ENCODE results near the gene RIMBP2. TPM values are rescaled to one million over a fixed set of nuclear protein-coding genes. Genes with fewer than 3 reads are reported as not detected.

Gene RIMBP2
- total and polyA plus RNA-seq, 9 of the 15 experiments (the other 6 are each of a cell fraction or from before 2014, with no cell fraction given), result not detected

- H3K4me2 ChIP-seq (ENCODE audit: insufficient read depth, low read length), result no peak overlapping the region
- ChIA-PET CTCF (ENCODE audit: low intra/inter-chr PET ratio) (no interaction called here), POLR2A (interaction anchor here (0.6 kb wide), 1 partner anchor 74 kb away, joined by 3 read pairs; no protein-coding TSS in a partner anchor)
- H3K9ac ChIP-seq (ENCODE audit: insufficient read depth in 1 of 2, low read depth in 2 of 2, low read length in 2 of 2), result no peak overlapping the region
- in situ Hi-C loops (cut with MboI), result no loop called here
- no peaks in the 10 kb centered on the region for H3K9me3 ChIP-seq (replicated peaks; ENCODE audit: control insufficient read depth, insufficient read depth, low read depth, low read length)
- 0% methylated on average over 2 of the region's 2 CpGs for WGBS (ENCODE audit: insufficient coverage, low coverage, missing lambda C conversion rate)
- no peak overlapping the region for H3K27ac ChIP-seq (ENCODE audit: extremely low read depth, low read depth, low read length)
- no peak for TF ChIP-seq ZNF354B (CRISPR knock-in tag; IDR thresholded peaks at IDR 0.05)
- FAIRE-seq, result no peak
- no peak overlapping the region for H3K4me3 ChIP-seq
- H3K4me1 ChIP-seq (replicated peaks in 1 of 2; ENCODE audit: control insufficient read depth in 2 of 2, insufficient read depth in 2 of 2, low read length in 2 of 2), result no peaks in the 10 kb centered on the region
- no peaks in the 10 kb centered on the region for H3K79me2 ChIP-seq (ENCODE audit: control insufficient read depth, insufficient read depth, low read length)
- intact Hi-C loops (cut with micrococcal nuclease), result no loop called here
- H3K9me1 ChIP-seq (ENCODE audit: control insufficient read depth, insufficient read depth, low read length), result no peaks in the 10 kb centered on the region
- no peaks in the 10 kb centered on the region for H3K36me3 ChIP-seq (ENCODE audit: control insufficient read depth, insufficient read depth, low read length)
- ATAC-seq, result no peak
- H3K27me3 ChIP-seq (ENCODE audit: control insufficient read depth in 2 of 2, insufficient read depth in 2 of 2, low read length in 2 of 2), result peaks cover 0 to 12% of the 10 kb centered on the region in 2 experiments; a peak in 2 of 5 replicates
- no TSS peak for BruUV-seq (replicated peaks)
- DNase-seq (ENCODE audit: extremely low read depth in 1 of 4, low spot score in 3 of 4), result no peak
- H2AFZ ChIP-seq (ENCODE audit: low read depth, low read length), result no peak overlapping the region
- H4K20me1 ChIP-seq (replicated peaks; ENCODE audit: control insufficient read depth, insufficient read depth, low read length), result no peaks in the 10 kb centered on the region
These were observed 152.8 kb downstream of the RIMBP2 start for GRCh38 chr12:130563323-130563722.

- Histone ChIP-seq H3K27ac (ENCODE audit: extremely low read depth, low read depth, low read length) (no peak overlapping the region), H3K79me2 (ENCODE audit: control insufficient read depth, insufficient read depth, low read length) (no peaks in the 10 kb centered on the region), H3K9me1 (ENCODE audit: control insufficient read depth, insufficient read depth, low read length) (no peaks in the 10 kb centered on the region), H3K9me3 (replicated peaks; ENCODE audit: control insufficient read depth, insufficient read depth, low read depth, low read length) (no peaks in the 10 kb centered on the region), H3K4me2 (ENCODE audit: insufficient read depth, low read length) (no peak overlapping the region), H4K20me1 (replicated peaks; ENCODE audit: control insufficient read depth, insufficient read depth, low read length) (no peaks in the 10 kb centered on the region), H3K27me3 (ENCODE audit: control insufficient read depth in 2 of 2, insufficient read depth in 2 of 2, low read length in 2 of 2) (peaks cover 3 to 18% of the 10 kb centered on the region in 2 experiments; a peak in 3 of 5 replicates), H3K9ac (ENCODE audit: insufficient read depth in 1 of 2, low read depth in 2 of 2, low read length in 2 of 2) (no peak overlapping the region), H3K4me1 (replicated peaks in 1 of 2; ENCODE audit: control insufficient read depth in 2 of 2, insufficient read depth in 2 of 2, low read length in 2 of 2) (no peaks in the 10 kb centered on the region), H2AFZ (ENCODE audit: low read depth, low read length) (no peak overlapping the region), H3K36me3 (ENCODE audit: control insufficient read depth, insufficient read depth, low read length) (no peaks in the 10 kb centered on the region), H3K4me3 (no peak overlapping the region)
- 0% methylated on average over 5 of the region's 5 CpGs for WGBS (ENCODE audit: insufficient coverage, low coverage, missing lambda C conversion rate)
- ChIA-PET POLR2A (no interaction called here), CTCF (ENCODE audit: low intra/inter-chr PET ratio) (no interaction called here)
- in situ Hi-C loops (cut with MboI), result no loop called here
- BruUV-seq (replicated peaks), result no TSS peak
- intact Hi-C loops (cut with micrococcal nuclease), result no loop called here
- ATAC-seq, result no peak
- DNase-seq (ENCODE audit: extremely low read depth in 1 of 4, low spot score in 3 of 4), result no peak
- FAIRE-seq, result no peak
- TF ChIP-seq U2AF1 (optimal IDR thresholded peaks at IDR 0.05; ENCODE audit: low read depth, low read length), result no peak
- TF ChIP-seq RBM25 (IDR thresholded peaks at IDR 0.05; ENCODE audit: low read depth, low read length, severe bottlenecking), result no peak
- TF ChIP-seq, protein P1, sequence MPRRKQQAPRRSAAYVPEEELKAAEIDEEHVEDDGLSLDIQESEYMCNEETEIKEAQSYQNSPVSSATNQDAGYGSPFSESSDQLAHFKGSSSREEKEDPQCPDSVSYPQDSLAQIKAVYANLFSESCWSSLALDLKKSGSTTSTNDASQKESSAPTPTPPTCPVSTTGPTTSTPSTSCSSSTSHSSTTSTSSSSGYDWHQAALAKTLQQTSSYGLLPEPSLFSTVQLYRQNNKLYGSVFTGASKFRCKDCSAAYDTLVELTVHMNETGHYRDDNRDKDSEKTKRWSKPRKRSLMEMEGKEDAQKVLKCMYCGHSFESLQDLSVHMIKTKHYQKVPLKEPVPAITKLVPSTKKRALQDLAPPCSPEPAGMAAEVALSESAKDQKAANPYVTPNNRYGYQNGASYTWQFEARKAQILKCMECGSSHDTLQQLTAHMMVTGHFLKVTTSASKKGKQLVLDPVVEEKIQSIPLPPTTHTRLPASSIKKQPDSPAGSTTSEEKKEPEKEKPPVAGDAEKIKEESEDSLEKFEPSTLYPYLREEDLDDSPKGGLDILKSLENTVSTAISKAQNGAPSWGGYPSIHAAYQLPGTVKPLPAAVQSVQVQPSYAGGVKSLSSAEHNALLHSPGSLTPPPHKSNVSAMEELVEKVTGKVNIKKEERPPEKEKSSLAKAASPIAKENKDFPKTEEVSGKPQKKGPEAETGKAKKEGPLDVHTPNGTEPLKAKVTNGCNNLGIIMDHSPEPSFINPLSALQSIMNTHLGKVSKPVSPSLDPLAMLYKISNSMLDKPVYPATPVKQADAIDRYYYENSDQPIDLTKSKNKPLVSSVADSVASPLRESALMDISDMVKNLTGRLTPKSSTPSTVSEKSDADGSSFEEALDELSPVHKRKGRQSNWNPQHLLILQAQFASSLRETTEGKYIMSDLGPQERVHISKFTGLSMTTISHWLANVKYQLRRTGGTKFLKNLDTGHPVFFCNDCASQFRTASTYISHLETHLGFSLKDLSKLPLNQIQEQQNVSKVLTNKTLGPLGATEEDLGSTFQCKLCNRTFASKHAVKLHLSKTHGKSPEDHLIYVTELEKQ (CRISPR knock-in tag; IDR thresholded peaks at IDR 0.05), result no peak
- TF ChIP-seq LEF1 (IDR thresholded peaks at IDR 0.05), result no peak
- TF ChIP-seq AFF1 (IDR thresholded peaks at IDR 0.05; ENCODE audit: low read depth in 1 of 2, partially characterized antibody in 2 of 2), result no peak
- no peak for TF ChIP-seq E2F4 (CRISPR knock-in tag; IDR thresholded peaks at IDR 0.05; ENCODE audit: low read depth)
These were observed 153.4 kb downstream of the RIMBP2 start for GRCh38 chr12:130562716-130563115.

Measured in K562 (cell line).